Uterus (tissue), 4 donors: Measurements from ENCODE around the gene NFKB2. TPM values are rescaled to one million over a fixed set of nuclear protein-coding genes. Genes with fewer than 3 reads are reported as not detected.

Experiments used
- DNase-seq, 2 donors: peaks; one replicate each; pipeline ENCODE4 v3.0.0-alpha.2; 2019 to 2020
- H3K27ac ChIP-seq, 2 donors: fragments of 200-600 bp; sonication (generic); 1 replicate in 1 of 2; 2 replicates in 1 of 2; pipeline ENCODE4 v1.5.1; 2016 to 2018
- H3K27me3 ChIP-seq, 2 donors: fragments of 200-600 bp; sonication (generic); one replicate each; pipeline ENCODE4 v1.5.1; 2018 to 2019; ENCODE audit warnings: control low read depth in 1 of 2
- H3K36me3 ChIP-seq, 2 donors: fragments of 200-600 bp; sonication (generic); one replicate each; pipeline ENCODE4 v1.5.1; 2019; ENCODE audit warnings: control low read depth in 1 of 2
- H3K4me1 ChIP-seq, 2 donors: fragments of 200-600 bp; sonication (generic); one replicate each; pipeline ENCODE4 v1.5.1; 2018 to 2019; ENCODE audit warnings: control low read depth in 1 of 2
- H3K4me3 ChIP-seq, 2 donors: fragments of 200-600 bp; sonication (generic); 1 replicate in 1 of 2; 2 replicates in 1 of 2; pipeline ENCODE4 v1.5.1; 2018 to 2019; ENCODE audit warnings: mild to moderate bottlenecking in 1 of 2
- H3K9me3 ChIP-seq, 2 donors: fragments of 200-600 bp; sonication (generic); one replicate each; pipeline ENCODE4 v1.5.1; 2019; ENCODE audit warnings: control low read depth in 1 of 2
- CTCF ChIP-seq, 4 experiments: fragments of 200-600 bp in 2 of 4; fragments of 450-650 bp in 2 of 4; sonication (generic) in 2 of 4; IDR thresholded peaks; one replicate each; pipeline ENCODE4 v1.5.1; 2016 to 2019; ENCODE audit warnings: antibody characterized with exemption in 4 of 4, mild to moderate bottlenecking in 2 of 4, moderate library complexity in 1 of 4
- POLR2A ChIP-seq, 2 donors: fragments of 450-650 bp; IDR thresholded peaks; one replicate each; pipeline ENCODE4 v1.6.1; 2016; ENCODE audit warnings: antibody characterized with exemption in 2 of 2, mild to moderate bottlenecking in 1 of 2, moderate library complexity in 1 of 2
- intact Hi-C: fragments of 100-400 bp; cut with DNase I; formaldehyde crosslinking; loops from one replicate; pipeline ENCODE4 v1.15.1; 2023; ENCODE audit warnings: low total_unique reads
- total RNA-seq, 4 donors: library from RNA; depleted of rRNA in 3 of 4; stranded (reverse); fragments of >200 nt in 3 of 4; gene quantifications; one replicate each; pipeline versions ENCODE4 v1.1.0 to v1.2.4, GENCODE V29; 2014 to 2023
- donor health status: DM: yes; HTN: yes; CAD: no.

The NFKB2 gene
- total RNA-seq, 4 donors from 2014 or later, result 6.4 to 61.7 (median 10.7) TPM

GRCh38 chr10:102433619-102434046 is 38.1 kb downstream of the NFKB2 start:
- H3K4me1 ChIP-seq, result peaks cover 0 to 7% of the 10 kb centered on the region in 2 donors
- no peak for DNase-seq
- intact Hi-C loops, result no loop called here
- H3K36me3 ChIP-seq, result no peaks in the 10 kb centered on the region
- TF ChIP-seq POLR2A (IDR thresholded peaks at IDR 0.05), result no peak
- TF ChIP-seq CTCF (IDR thresholded peaks at IDR 0.05), result no peak
- no peak overlapping the region for H3K4me3 ChIP-seq
- no peaks in the 10 kb centered on the region for H3K9me3 ChIP-seq
- no peaks in the 10 kb centered on the region for H3K27me3 ChIP-seq
- H3K27ac ChIP-seq, result no peak overlapping the region

- TF ChIP-seq POLR2A (IDR thresholded peaks at IDR 0.05), result no peak
- no peak for TF ChIP-seq CTCF (IDR thresholded peaks at IDR 0.05)
- intact Hi-C loops, result no loop called here
Observed at GRCh38 chr10:102434394-102435132, 39.1 kb downstream of the NFKB2 start.

GRCh38 chr10:102435133-102435497 is 39.6 kb downstream of the NFKB2 start:
- H3K4me1 ChIP-seq, result peaks cover 0 to 7% of the 10 kb centered on the region in 2 donors
- H3K27ac ChIP-seq, result peak overlapping the region; percentile 3 to 58
- no peaks in the 10 kb centered on the region for H3K9me3 ChIP-seq
- no peak for DNase-seq
- H3K27me3 ChIP-seq, result no peaks in the 10 kb centered on the region
- TF ChIP-seq POLR2A (IDR thresholded peaks at IDR 0.05) (no peak), CTCF (IDR thresholded peaks at IDR 0.05) (no peak)
- H3K36me3 ChIP-seq, result no peaks in the 10 kb centered on the region
- intact Hi-C loops, result no loop called here
- peak overlapping the region; percentile 21 to 26 for H3K4me3 ChIP-seq

More at GRCh38 chr10:102434394-102435132, 39.1 kb downstream of the NFKB2 start:
- no peaks in the 10 kb centered on the region for H3K9me3 ChIP-seq
- no peak for DNase-seq
- H3K27me3 ChIP-seq, result no peaks in the 10 kb centered on the region
- H3K4me3 ChIP-seq, result no peak overlapping the region
- H3K36me3 ChIP-seq, result no peaks in the 10 kb centered on the region
- H3K4me1 ChIP-seq, result peaks cover 0 to 7% of the 10 kb centered on the region in 2 donors
- H3K27ac ChIP-seq, result peak overlapping the region in 1 of 2 donors; percentile 3

- intact Hi-C loops, result no loop called here
- H3K4me3 ChIP-seq, result peak overlapping the region; percentile 21 to 26
- H3K27me3 ChIP-seq, result no peaks in the 10 kb centered on the region
- peaks cover 0 to 7% of the 10 kb centered on the region in 2 donors for H3K4me1 ChIP-seq
- no peak for DNase-seq
- peak overlapping the region; percentile 20 to 58 for H3K27ac ChIP-seq
- TF ChIP-seq POLR2A (IDR thresholded peaks at IDR 0.05) (no peak), CTCF (IDR thresholded peaks at IDR 0.05) (no peak)
- no peaks in the 10 kb centered on the region for H3K9me3 ChIP-seq
- H3K36me3 ChIP-seq, result no peaks in the 10 kb centered on the region
Observed at GRCh38 chr10:102435529-102436233, 40.2 kb downstream of the NFKB2 start.

GRCh38 chr10:102436312-102436711 is 40.8 kb downstream of the NFKB2 start:
- DNase-seq, result no peak
- TF ChIP-seq CTCF (IDR thresholded peaks at IDR 0.05) (no peak), POLR2A (IDR thresholded peaks at IDR 0.05) (no peak)
- H3K27ac ChIP-seq, result no peak overlapping the region
- H3K27me3 ChIP-seq, result no peaks in the 10 kb centered on the region
- H3K9me3 ChIP-seq, result no peaks in the 10 kb centered on the region
- H3K4me3 ChIP-seq, result peak overlapping the region in 1 of 2 donors; percentile 26
- H3K4me1 ChIP-seq, result peaks cover 0 to 6% of the 10 kb centered on the region in 2 donors
- intact Hi-C loops, result no loop called here
- no peaks in the 10 kb centered on the region for H3K36me3 ChIP-seq
